ENCODE results near the gene ACSS1.

ACSS1 gene

GRCh38 chr20:25046181-25046641 lies 11.7 kb downstream of the ACSS1 start:
- DNase-seq, result no peak

- no peak for DNase-seq
These were observed 12.6 kb downstream of the ACSS1 start for GRCh38 chr20:25045343-25045712.

GRCh38 chr20:25044660-25045342 lies 13.1 kb downstream of the ACSS1 start:
- DNase-seq, result no peak

GRCh38 chr20:25044261-25044560 lies 13.7 kb downstream of the ACSS1 start:
- DNase-seq, result no peak

GRCh38 chr20:25043499-25044260 lies 14.3 kb downstream of the ACSS1 start:
- DNase-seq, result no peak

- DNase-seq, result peak in 4 of 5 donors; percentile 17 to 53 (median 25)
These were observed 15.1 kb downstream of the ACSS1 start for GRCh38 chr20:25042531-25043498.

- no peak for DNase-seq
These were observed 16.0 kb downstream of the ACSS1 start for GRCh38 chr20:25041813-25042530.

GRCh38 chr20:25040438-25040831 lies 17.5 kb downstream of the ACSS1 start:
- no peak for DNase-seq

- no peak for DNase-seq
These were observed 18.1 kb downstream of the ACSS1 start for GRCh38 chr20:25039697-25040437.

- DNase-seq, result no peak
These were observed 19.3 kb downstream of the ACSS1 start for GRCh38 chr20:25038591-25039015.

- no peak for DNase-seq
These were observed 19.9 kb downstream of the ACSS1 start for GRCh38 chr20:25038103-25038410.

GRCh38 chr20:25037288-25038102 lies 20.4 kb downstream of the ACSS1 start:
- DNase-seq, result no peak

GRCh38 chr20:25036331-25036936 lies 21.5 kb downstream of the ACSS1 start:
- DNase-seq, result no peak

GRCh38 chr20:25035921-25036320 lies 22.0 kb downstream of the ACSS1 start:
- peak in 1 of 5 donors; percentile 37 for DNase-seq

GRCh38 chr20:25033924-25034300 lies 24.0 kb downstream of the ACSS1 start:
- no peak for DNase-seq

GRCh38 chr20:25033265-25033923 lies 24.5 kb downstream of the ACSS1 start:
- no peak for DNase-seq

- DNase-seq, result no peak
These were observed 25.3 kb downstream of the ACSS1 start for GRCh38 chr20:25032478-25033264.

- no peak for DNase-seq
These were observed 25.9 kb downstream of the ACSS1 start for GRCh38 chr20:25032065-25032477.

GRCh38 chr20:25031241-25031640 lies 26.7 kb downstream of the ACSS1 start:
- no peak for DNase-seq
